ENCODE measurements around the gene ZNF609. TPM values are rescaled to one million over a fixed set of nuclear protein-coding genes. Genes with fewer than 3 reads are reported as not detected.
"Not testable (repeated sequence)": the region's sequence is repeated elsewhere in the genome, so short reads cannot be mapped to it uniquely, and the experiment has no call there.

The ZNF609 gene
- total RNA-seq, 6 experiments from 2014 or later: 19.7 to 22.1 (median 20.4) TPM

GRCh38 chr15:64583519-64583918, 123.1 kb downstream of the ZNF609 start:
- Mint-ChIP-seq H3K36me3 (ENCODE audit: low read depth) (peaks cover 34% of the 10 kb centered on the region), H3K27me3 (ENCODE audit: insufficient read depth) (no peaks in the 10 kb centered on the region; the same call in 1 of the 2 replicates), H3K4me1 (ENCODE audit: low read depth) (peaks cover 31% of the 10 kb centered on the region), H3K27ac (no peak overlapping the region), H3K9me3 (peaks cover 29% of the 10 kb centered on the region), H3K4me3 (no peak overlapping the region)
- TF ChIP-seq CTCF (IDR thresholded peaks at IDR 0.05): no peak
- DNase-seq: no peak

- Mint-ChIP-seq H3K4me1 (ENCODE audit: low read depth) (peaks cover 33% of the 10 kb centered on the region), H3K36me3 (ENCODE audit: low read depth) (peaks cover 34% of the 10 kb centered on the region), H3K27ac (no peak overlapping the region), H3K4me3 (no peak overlapping the region), H3K9me3 (peaks cover 29% of the 10 kb centered on the region), H3K27me3 (ENCODE audit: insufficient read depth) (no peaks in the 10 kb centered on the region; the same call in 1 of the 2 replicates)
- TF ChIP-seq CTCF (IDR thresholded peaks at IDR 0.05): no peak
- DNase-seq: no peak
These were observed 123.6 kb downstream of the ZNF609 start for GRCh38 chr15:64583983-64584382.

- Mint-ChIP-seq H3K4me3 (no peak overlapping the region), H3K27ac (0 out of 2 replicates have a peak overlapping the region, but pooled peaks have one; percentile 48), H3K27me3 (ENCODE audit: insufficient read depth) (no peaks in the 10 kb centered on the region; the same call in 1 of the 2 replicates), H3K9me3 (peaks cover 11% of the 10 kb centered on the region), H3K4me1 (ENCODE audit: low read depth) (peaks cover 43% of the 10 kb centered on the region), H3K36me3 (ENCODE audit: low read depth) (peaks cover 19% of the 10 kb centered on the region)
- no peak for TF ChIP-seq CTCF (IDR thresholded peaks at IDR 0.05)
- DNase-seq: no peak
These were observed 126.0 kb downstream of the ZNF609 start for GRCh38 chr15:64586259-64586870.

- Mint-ChIP-seq H3K27ac (no peak overlapping the region; the same call in 1 of the 2 replicates), H3K27me3 (ENCODE audit: insufficient read depth) (no peaks in the 10 kb centered on the region; the same call in 1 of the 2 replicates), H3K9me3 (peaks cover 5% of the 10 kb centered on the region), H3K36me3 (ENCODE audit: low read depth) (peaks cover 13% of the 10 kb centered on the region), H3K4me3 (no peak overlapping the region), H3K4me1 (ENCODE audit: low read depth) (peaks cover 42% of the 10 kb centered on the region)
- no peak for TF ChIP-seq CTCF (IDR thresholded peaks at IDR 0.05)
- no peak for DNase-seq
These were observed 126.6 kb downstream of the ZNF609 start for GRCh38 chr15:64586984-64587383.

- Mint-ChIP-seq H3K27ac (no peak overlapping the region), H3K9me3 (no peaks in the 10 kb centered on the region), H3K4me3 (no peak overlapping the region), H3K4me1 (ENCODE audit: low read depth) (peaks cover 42% of the 10 kb centered on the region), H3K27me3 (ENCODE audit: insufficient read depth) (no peaks in the 10 kb centered on the region; the same call in 1 of the 2 replicates), H3K36me3 (ENCODE audit: low read depth) (0 out of 2 replicates have a peak, but pooled peaks cover 5% of the 10 kb centered on the region)
- TF ChIP-seq CTCF (IDR thresholded peaks at IDR 0.05): no peak
- DNase-seq: no peak
These were observed 129.2 kb downstream of the ZNF609 start for GRCh38 chr15:64589435-64590084.

- not testable (repeated sequence) for H3K4me3 Mint-ChIP-seq; H3K27me3 Mint-ChIP-seq (ENCODE audit: insufficient read depth); H3K36me3 Mint-ChIP-seq (ENCODE audit: low read depth); H3K27ac Mint-ChIP-seq; H3K9me3 Mint-ChIP-seq; DNase-seq
- H3K4me1 Mint-ChIP-seq (ENCODE audit: low read depth): peaks cover 33% of the 10 kb centered on the region
These were observed 132.5 kb downstream of the ZNF609 start for GRCh38 chr15:64592845-64593244.

Data from HFFc6 (cell line).